HEK293 (cell line): ENCODE measurements around the gene NSD1.

ENCODE experiments used
- ATF2 ChIP-seq: fragments of 450-650 bp; formaldehyde crosslinking; IDR thresholded peaks from 2 replicates; pipeline ENCODE4 v1.5.1; 2016; ENCODE audit warnings: missing biosample characterization, missing genetic modification characterization, low read depth
- CTCF ChIP-seq: fragments of 450-650 bp; formaldehyde crosslinking; IDR thresholded peaks from 2 replicates; pipeline ENCODE4 v1.5.1; 2016; ENCODE audit warnings: missing biosample characterization, missing genetic modification characterization
- REST ChIP-seq: fragments of 450-650 bp; formaldehyde crosslinking; IDR thresholded peaks from 2 replicates; pipeline ENCODE4 v1.5.1; 2016; ENCODE audit warnings: missing biosample characterization, missing genetic modification characterization
- SP2 ChIP-seq: fragments of 450-650 bp; formaldehyde crosslinking; IDR thresholded peaks from 2 replicates; pipeline ENCODE4 v1.5.1; 2016; ENCODE audit warnings: missing biosample characterization, missing genetic modification characterization
- ZBTB44 ChIP-seq: fragments of 450-650 bp; IDR thresholded peaks from 2 replicates; pipeline ENCODE4 v1.5.1; 2018; ENCODE audit warnings: missing biosample characterization, mild to moderate bottlenecking, missing genetic modification characterization
- ZFP69B ChIP-seq: fragments of 450-650 bp; formaldehyde crosslinking; IDR thresholded peaks from 2 replicates; pipeline ENCODE4 v1.5.1; 2016; ENCODE audit warnings: missing biosample characterization, missing genetic modification characterization
- ZNF121 ChIP-seq: fragments of 450-650 bp; formaldehyde crosslinking; IDR thresholded peaks from 2 replicates; pipeline ENCODE4 v1.5.1; 2016; ENCODE audit warnings: missing biosample characterization, missing genetic modification characterization
- ZNF221 ChIP-seq: fragments of 450-650 bp; formaldehyde crosslinking; IDR thresholded peaks from 2 replicates; pipeline ENCODE4 v1.5.1; 2017; ENCODE audit warnings: missing biosample characterization, missing genetic modification characterization, borderline replicate concordance
- ZNF274 ChIP-seq, 2 experiments: fragments of 200-500 bp in 1 of 2; fragments of 450-650 bp in 1 of 2; sonication (Bioruptor generic) in 1 of 2; formaldehyde crosslinking in 1 of 2; IDR thresholded peaks; 2 replicates each; pipeline versions ENCODE4 v1.5.1 to v1.6.1; 2014 to 2016; ENCODE audit warnings: borderline replicate concordance in 1 of 2, inconsistent platforms in 1 of 2, low read length in 1 of 2, missing biosample characterization in 1 of 2, missing genetic modification characterization in 1 of 2
- ZNF501 ChIP-seq: fragments of 450-650 bp; formaldehyde crosslinking; IDR thresholded peaks from 2 replicates; pipeline ENCODE4 v1.5.1; 2016; ENCODE audit warnings: missing biosample characterization, missing genetic modification characterization
- ZNF837 ChIP-seq: fragments of 450-650 bp; formaldehyde crosslinking; IDR thresholded peaks from 2 replicates; pipeline ENCODE4 v1.5.1; 2016; ENCODE audit warnings: missing biosample characterization, missing genetic modification characterization

GRCh38 chr5:177097016-177097985, 36.3 kb upstream of the NSD1 start:
- TF ChIP-seq ATF2 (no peak), SP2 (tag by site-specific recombination) (no peak), ZFP69B (tag by site-specific recombination) (no peak), ZNF501 (no peak), ZNF274 (IDR thresholded peaks at IDR 0.05; ENCODE audit: low read length) (no peak), ZNF274 (tag by site-specific recombination; IDR thresholded peaks at IDR 0.05; ENCODE audit: borderline replicate concordance) (no peak), ZBTB44 (tag by site-specific recombination) (no peak), CTCF (tag by site-specific recombination) (no peak), ZNF221 (no peak), ZNF837 (tag by site-specific recombination) (no peak), REST (tag by site-specific recombination) (no peak), ZNF121 (tag by site-specific recombination) (no peak)
